ENCODE results near the gene SAAL1.

SAAL1 gene

GRCh38 chr11:18071098-18071705 lies 34.7 kb downstream of the SAAL1 start:
- Histone ChIP-seq H3K9me3 (ENCODE audit: insufficient read depth, low read length, severe bottlenecking) (no peaks in the 10 kb centered on the region), H4K20me1 (ENCODE audit: insufficient read depth, low read length) (no peaks in the 10 kb centered on the region), H3K4me3 (ENCODE audit: low read depth in 1 of 2, low read length in 2 of 2) (no peak overlapping the region), H3K9ac (ENCODE audit: low read depth, low read length) (no peak overlapping the region), H3K79me2 (ENCODE audit: insufficient read depth, low read length) (no peaks in the 10 kb centered on the region), H3K27ac (ENCODE audit: low read length) (no peak overlapping the region), H2AFZ (ENCODE audit: low read depth, low read length) (no peak overlapping the region), H3K4me2 (ENCODE audit: insufficient read depth, low read length) (no peak overlapping the region), H3K27me3 (ENCODE audit: insufficient read depth, low read length, poor library complexity) (no peaks in the 10 kb centered on the region), H3K36me3 (ENCODE audit: insufficient read depth, low read length) (peaks cover 7% of the 10 kb centered on the region; the same call in 1 of the 2 replicates), H3K4me1 (ENCODE audit: insufficient read depth, low read length) (no peaks in the 10 kb centered on the region)
- DNase-seq, result no peak
- TF ChIP-seq EZH2 (IDR thresholded peaks at IDR 0.05; ENCODE audit: borderline replicate concordance, low read depth, low read length, severe bottlenecking) (no peak), CTCF (IDR thresholded peaks at IDR 0.05; ENCODE audit: borderline replicate concordance, extremely low read depth, low read length, poor library complexity, severe bottlenecking) (no peak)
- ATAC-seq (ENCODE audit: insufficient read depth, low read depth), result no peak

- Histone ChIP-seq H3K27me3 (ENCODE audit: insufficient read depth, low read length, poor library complexity) (no peaks in the 10 kb centered on the region), H3K4me1 (ENCODE audit: insufficient read depth, low read length) (no peaks in the 10 kb centered on the region), H3K79me2 (ENCODE audit: insufficient read depth, low read length) (no peaks in the 10 kb centered on the region), H4K20me1 (ENCODE audit: insufficient read depth, low read length) (no peaks in the 10 kb centered on the region), H2AFZ (ENCODE audit: low read depth, low read length) (no peak overlapping the region), H3K9me3 (ENCODE audit: insufficient read depth, low read length, severe bottlenecking) (no peaks in the 10 kb centered on the region), H3K4me2 (ENCODE audit: insufficient read depth, low read length) (no peak overlapping the region), H3K36me3 (ENCODE audit: insufficient read depth, low read length) (0 out of 2 replicates have a peak, but pooled peaks cover 4% of the 10 kb centered on the region), H3K9ac (ENCODE audit: low read depth, low read length) (no peak overlapping the region), H3K4me3 (ENCODE audit: low read depth in 1 of 2, low read length in 2 of 2) (no peak overlapping the region), H3K27ac (ENCODE audit: low read length) (no peak overlapping the region)
- ATAC-seq (ENCODE audit: insufficient read depth, low read depth), result no peak
- DNase-seq, result no peak
- TF ChIP-seq EZH2 (IDR thresholded peaks at IDR 0.05; ENCODE audit: borderline replicate concordance, low read depth, low read length, severe bottlenecking) (no peak), CTCF (IDR thresholded peaks at IDR 0.05; ENCODE audit: borderline replicate concordance, extremely low read depth, low read length, poor library complexity, severe bottlenecking) (no peak)
These were observed 38.5 kb downstream of the SAAL1 start for GRCh38 chr11:18067372-18067771.

- H3K4me1 ChIP-seq (ENCODE audit: insufficient read depth, low read length), result no peaks in the 10 kb centered on the region
- no peaks in the 10 kb centered on the region for H3K9me3 ChIP-seq (ENCODE audit: insufficient read depth, low read length, severe bottlenecking)
- H3K27me3 ChIP-seq (ENCODE audit: insufficient read depth, low read length, poor library complexity), result no peaks in the 10 kb centered on the region
- 0 out of 2 replicates have a peak, but pooled peaks cover 4% of the 10 kb centered on the region for H3K36me3 ChIP-seq (ENCODE audit: insufficient read depth, low read length)
- DNase-seq, result no peak
- H3K4me3 ChIP-seq (ENCODE audit: low read depth in 1 of 2, low read length in 2 of 2), result no peak overlapping the region
- TF ChIP-seq EZH2 (IDR thresholded peaks at IDR 0.05; ENCODE audit: borderline replicate concordance, low read depth, low read length, severe bottlenecking) (no peak), CTCF (IDR thresholded peaks at IDR 0.05; ENCODE audit: borderline replicate concordance, extremely low read depth, low read length, poor library complexity, severe bottlenecking) (no peak)
- H4K20me1 ChIP-seq (ENCODE audit: insufficient read depth, low read length), result no peaks in the 10 kb centered on the region
- no peak for ATAC-seq (ENCODE audit: insufficient read depth, low read depth)
- no peak overlapping the region for H3K27ac ChIP-seq (ENCODE audit: low read length)
- no peaks in the 10 kb centered on the region for H3K79me2 ChIP-seq (ENCODE audit: insufficient read depth, low read length)
- H3K9ac ChIP-seq (ENCODE audit: low read depth, low read length), result no peak overlapping the region
- H3K4me2 ChIP-seq (ENCODE audit: insufficient read depth, low read length), result no peak overlapping the region
- no peak overlapping the region for H2AFZ ChIP-seq (ENCODE audit: low read depth, low read length)
These were observed 39.3 kb downstream of the SAAL1 start for GRCh38 chr11:18066626-18067025.

Measured in DND-41 (cell line).